Measurements from ENCODE around the gene THAP7. TPM values are rescaled to one million over a fixed set of nuclear protein-coding genes. Genes with fewer than 3 reads are reported as not detected.
A peak's percentile ranks its signal among the peaks of the same experiment; 100 is the strongest.

Gene THAP7
- total and polyA plus RNA-seq, 9 of the 15 experiments (the other 6 are each of a cell fraction or from before 2014, with no cell fraction given), result 7.9 to 263 (median 84.1) TPM

- TF ChIP-seq, protein P1, sequence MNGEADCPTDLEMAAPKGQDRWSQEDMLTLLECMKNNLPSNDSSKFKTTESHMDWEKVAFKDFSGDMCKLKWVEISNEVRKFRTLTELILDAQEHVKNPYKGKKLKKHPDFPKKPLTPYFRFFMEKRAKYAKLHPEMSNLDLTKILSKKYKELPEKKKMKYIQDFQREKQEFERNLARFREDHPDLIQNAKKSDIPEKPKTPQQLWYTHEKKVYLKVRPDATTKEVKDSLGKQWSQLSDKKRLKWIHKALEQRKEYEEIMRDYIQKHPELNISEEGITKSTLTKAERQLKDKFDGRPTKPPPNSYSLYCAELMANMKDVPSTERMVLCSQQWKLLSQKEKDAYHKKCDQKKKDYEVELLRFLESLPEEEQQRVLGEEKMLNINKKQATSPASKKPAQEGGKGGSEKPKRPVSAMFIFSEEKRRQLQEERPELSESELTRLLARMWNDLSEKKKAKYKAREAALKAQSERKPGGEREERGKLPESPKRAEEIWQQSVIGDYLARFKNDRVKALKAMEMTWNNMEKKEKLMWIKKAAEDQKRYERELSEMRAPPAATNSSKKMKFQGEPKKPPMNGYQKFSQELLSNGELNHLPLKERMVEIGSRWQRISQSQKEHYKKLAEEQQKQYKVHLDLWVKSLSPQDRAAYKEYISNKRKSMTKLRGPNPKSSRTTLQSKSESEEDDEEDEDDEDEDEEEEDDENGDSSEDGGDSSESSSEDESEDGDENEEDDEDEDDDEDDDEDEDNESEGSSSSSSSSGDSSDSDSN (IDR thresholded peaks at IDR 0.05; ENCODE audit: borderline replicate concordance in 1 of 2, low read depth in 2 of 2, low read length in 2 of 2), result no peak
- TF ChIP-seq ZBTB26 (CRISPR knock-in tag; IDR thresholded peaks at IDR 0.05) (peak; percentile 88), MXD1 (CRISPR knock-in tag; IDR thresholded peaks at IDR 0.05; ENCODE audit: borderline replicate concordance, poor library complexity, severe bottlenecking) (peak; percentile 92), CREB1 (IDR thresholded peaks at IDR 0.05) (no peak), CREB1 (CRISPR knock-in tag; IDR thresholded peaks at IDR 0.05) (no peak), ZSCAN32 (CRISPR knock-in tag; IDR thresholded peaks at IDR 0.05) (peak; percentile 81), ZNF644 (tag; IDR thresholded peaks at IDR 0.05; ENCODE audit: low read depth) (no peak), ZNF408 (CRISPR knock-in tag; IDR thresholded peaks at IDR 0.05; ENCODE audit: low read depth) (peak; percentile 56; the same call in 1 of the 2 replicates), MCM5 (IDR thresholded peaks at IDR 0.05; ENCODE audit: low read depth) (no peak), CREM (IDR thresholded peaks at IDR 0.05; ENCODE audit: low read depth) (no peak), PATZ1 (CRISPR knock-in tag; IDR thresholded peaks at IDR 0.05; ENCODE audit: borderline replicate concordance) (no peak), RAD21 (CRISPR knock-in tag; conservative IDR thresholded peaks at IDR 0.05 in 1 of 2, IDR thresholded peaks at IDR 0.05 in 1 of 2) (peak; percentile 39 to 44; a peak in 2 of 4 replicates), ZNF146 (CRISPR knock-in tag; IDR thresholded peaks at IDR 0.05; ENCODE audit: unreplicated experiment) (no peak), CHAMP1 (IDR thresholded peaks at IDR 0.05) (no peak)
Observed at GRCh38 chr22:21001601-21002325, at the start of gene THAP7 (continued).
